Esophagus squamous epithelium (tissue), 4 donors: Measurements from ENCODE around the gene RASA3.

Source experiments
- POLR2A ChIP-seq, 4 donors: fragments of 450-650 bp; IDR thresholded peaks; one replicate each; pipeline ENCODE4 v1.6.1; 2017; ENCODE audit warnings: antibody characterized with exemption in 4 of 4, mild to moderate bottlenecking in 4 of 4, moderate library complexity in 3 of 4
- TF ChIP-seq, protein P1 (sequence below), 6 experiments: fragments of 450-650 bp in 4 of 6; fragments of 200-600 bp in 2 of 6; sonication (generic) in 2 of 6; IDR thresholded peaks; one replicate each; pipeline ENCODE4 v1.5.1; 2016 to 2019; ENCODE audit warnings: antibody characterized with exemption in 6 of 6, mild to moderate bottlenecking in 4 of 6, moderate library complexity in 4 of 6

DNA sequence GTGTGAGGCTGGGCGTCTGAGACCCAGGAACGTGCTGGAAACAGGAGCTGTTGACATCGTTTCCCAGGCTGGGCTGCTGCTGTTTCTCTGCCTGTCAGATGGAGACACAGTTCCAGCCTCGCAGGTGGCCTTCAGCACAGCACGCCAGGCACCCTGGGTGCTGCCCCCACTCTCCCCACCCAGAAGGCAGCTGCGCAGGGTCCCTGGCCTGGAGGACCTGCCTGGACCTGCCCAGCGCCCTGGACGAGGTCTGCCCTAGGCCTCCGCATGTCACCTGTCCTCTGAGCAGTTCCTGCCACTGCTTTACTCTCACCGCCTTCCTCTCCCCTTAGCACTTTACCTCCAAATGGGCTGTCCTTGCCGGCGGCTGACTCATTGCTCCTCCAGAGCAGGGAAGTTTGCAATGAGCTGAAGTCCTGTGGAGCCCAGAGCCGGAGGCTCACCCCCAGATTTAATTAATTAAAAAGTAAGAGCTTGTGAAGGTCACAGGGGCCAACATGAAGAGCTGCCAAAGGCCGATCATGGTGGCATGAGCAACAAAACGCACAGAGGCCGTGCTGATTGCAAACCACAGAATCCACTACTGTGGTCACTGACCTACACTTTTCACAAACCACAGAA is 190.7 kb downstream of the RASA3 start:
- TF ChIP-seq, protein P1, sequence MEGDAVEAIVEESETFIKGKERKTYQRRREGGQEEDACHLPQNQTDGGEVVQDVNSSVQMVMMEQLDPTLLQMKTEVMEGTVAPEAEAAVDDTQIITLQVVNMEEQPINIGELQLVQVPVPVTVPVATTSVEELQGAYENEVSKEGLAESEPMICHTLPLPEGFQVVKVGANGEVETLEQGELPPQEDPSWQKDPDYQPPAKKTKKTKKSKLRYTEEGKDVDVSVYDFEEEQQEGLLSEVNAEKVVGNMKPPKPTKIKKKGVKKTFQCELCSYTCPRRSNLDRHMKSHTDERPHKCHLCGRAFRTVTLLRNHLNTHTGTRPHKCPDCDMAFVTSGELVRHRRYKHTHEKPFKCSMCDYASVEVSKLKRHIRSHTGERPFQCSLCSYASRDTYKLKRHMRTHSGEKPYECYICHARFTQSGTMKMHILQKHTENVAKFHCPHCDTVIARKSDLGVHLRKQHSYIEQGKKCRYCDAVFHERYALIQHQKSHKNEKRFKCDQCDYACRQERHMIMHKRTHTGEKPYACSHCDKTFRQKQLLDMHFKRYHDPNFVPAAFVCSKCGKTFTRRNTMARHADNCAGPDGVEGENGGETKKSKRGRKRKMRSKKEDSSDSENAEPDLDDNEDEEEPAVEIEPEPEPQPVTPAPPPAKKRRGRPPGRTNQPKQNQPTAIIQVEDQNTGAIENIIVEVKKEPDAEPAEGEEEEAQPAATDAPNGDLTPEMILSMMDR (IDR thresholded peaks at IDR 0.05) = no peak
- no peak for TF ChIP-seq POLR2A (IDR thresholded peaks at IDR 0.05)
